ENCODE data around the gene LIX1L.

Gene LIX1L
- 62.1 to 159 (median 78.3) reads per million in 3 experiments for total RNA-seq

GRCh38 chr1:145957443-145958319 lies at the start of gene LIX1L:
TSS of gene LIX1L (minus strand) at chr1:145958017. CDS start at chr1:145957927, 90 bp downstream.
- DNase-seq = peak; percentile 94

- DNase-seq = no peak
These were observed 43.9 kb upstream of the LIX1L start for GRCh38 chr1:146001709-146002108.

GRCh38 chr1:145999321-146000024 lies 41.7 kb upstream of the LIX1L start:
- peak; percentile 59 for DNase-seq

GRCh38 chr1:145997718-145998023 lies 39.9 kb upstream of the LIX1L start:
- DNase-seq = no peak

- DNase-seq = peak; percentile 79
These were observed 39.4 kb upstream of the LIX1L start for GRCh38 chr1:145997016-145997717.

- DNase-seq = peak; percentile 92
These were observed 38.7 kb upstream of the LIX1L start, which contains the start of gene TXNIP for GRCh38 chr1:145996433-145997015. TSS of gene TXNIP (minus strand) at chr1:145996579. CDS start at chr1:145996266, 313 bp downstream.

- DNase-seq = no peak
These were observed 38.2 kb upstream of the LIX1L start for GRCh38 chr1:145995964-145996432.

- DNase-seq = no peak
These were observed 37.5 kb upstream of the LIX1L start for GRCh38 chr1:145995148-145995881.

GRCh38 chr1:145994391-145995120 lies 36.7 kb upstream of the LIX1L start:
- no peak for DNase-seq

- DNase-seq = no peak
These were observed 36.0 kb upstream of the LIX1L start for GRCh38 chr1:145993618-145994390.

- no peak for DNase-seq
These were observed 35.3 kb upstream of the LIX1L start for GRCh38 chr1:145992958-145993617.

- DNase-seq = no peak
These were observed 34.7 kb upstream of the LIX1L start for GRCh38 chr1:145992502-145992936.

- DNase-seq = no peak
These were observed 34.1 kb upstream of the LIX1L start for GRCh38 chr1:145991735-145992412.

GRCh38 chr1:145990249-145990855 lies 32.5 kb upstream of the LIX1L start:
- DNase-seq = no peak

- peak; percentile 50 for DNase-seq
These were observed 31.0 kb upstream of the LIX1L start for GRCh38 chr1:145988773-145989172.

GRCh38 chr1:145987926-145988325 lies 30.1 kb upstream of the LIX1L start:
- no peak for DNase-seq

- DNase-seq = no peak
These were observed 28.7 kb upstream of the LIX1L start for GRCh38 chr1:145986551-145986950.

- no peak for DNase-seq
These were observed 28.0 kb upstream of the LIX1L start for GRCh38 chr1:145985502-145986439.

Measured in central memory CD4-positive, alpha-beta T cell (primary cell).